Measurements from ENCODE around the gene IGSF9. TPM values are rescaled to one million over a fixed set of nuclear protein-coding genes. Genes with fewer than 3 reads are reported as not detected.
A peak's percentile ranks its signal among the peaks of the same experiment; 100 is the strongest.

IGSF9 gene
- total and polyA plus RNA-seq, 7 experiments from 2014 or later, result 0.12 TPM; not detected in 5

DNA sequence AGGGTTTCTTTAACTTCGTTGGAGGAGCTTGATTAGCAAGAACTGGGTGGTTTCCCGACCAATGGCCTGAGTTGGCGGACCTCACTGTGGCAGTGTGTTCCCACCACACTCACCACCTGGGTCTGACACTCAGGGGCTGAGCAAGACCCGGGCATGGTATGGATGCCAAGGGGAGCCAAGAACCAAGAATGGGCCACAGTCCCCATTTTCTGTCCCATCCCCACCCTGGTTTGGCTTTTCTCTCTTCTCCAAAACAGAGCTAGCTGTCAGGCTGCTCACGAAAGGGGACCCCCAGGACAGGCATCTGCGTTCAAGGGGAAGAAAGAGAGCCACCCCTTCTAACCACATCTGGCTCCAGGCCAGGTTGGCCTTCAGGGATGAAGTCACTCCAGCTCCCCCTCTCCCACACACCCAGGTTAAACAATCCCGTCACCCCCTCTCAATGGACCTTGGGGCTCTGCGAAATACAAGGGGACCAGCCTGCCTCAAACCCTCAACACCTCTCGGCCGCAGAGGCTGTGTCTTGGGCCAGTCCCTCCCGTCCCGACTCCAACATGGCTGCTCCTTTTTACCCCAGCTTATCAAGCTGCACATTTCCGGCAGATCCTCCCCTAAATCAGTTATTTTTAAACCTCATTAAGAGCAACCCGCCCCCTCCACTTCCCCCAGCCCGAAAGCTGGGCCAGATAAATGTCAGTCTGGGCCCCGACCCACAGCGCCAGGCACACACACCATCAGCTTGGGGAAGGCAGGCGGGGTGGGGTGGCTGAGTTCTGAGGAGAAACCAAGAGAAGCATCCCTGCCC lies 23.5 kb downstream of the IGSF9 start:
- ATAC-seq, result no peak
- H3K4me3 Mint-ChIP-seq, result peak overlapping the region; percentile 77 to 99 (median 94)
- H3K4me1 Mint-ChIP-seq, result peaks cover 48 to 81% (median 59%) of the 10 kb centered on the region in 7 donors
- ChIA-PET CTCF (interaction anchor here (1.3 to 6.3 kb wide), 3 partner anchors 15 to 124 kb away, joined by 4 to 34 read pairs (median 5); no protein-coding TSS in a partner anchor), POLR2A (interaction anchor here (0.6 to 4.6 kb wide), 6 partner anchors 12 to 1145 kb away, joined by 3 to 30 read pairs (median 3); no protein-coding TSS in a partner anchor)
- no peaks in the 10 kb centered on the region for H3K9me3 ChIP-seq (ENCODE audit: control insufficient read depth in 2 of 3, low read length in 3 of 3)
- intact Hi-C loops (cut with micrococcal nuclease), result loop anchor here (2.0 to 10.0 kb wide), 9 partner anchors 340 to 1843 kb away; partner anchors contain the start of genes AIM2 (in 1 of the 2), ATF6 (in 1 of the 2), COPA (in 1 of the 2) and DCAF8 (in 1 of the 2)
- H3K27ac Mint-ChIP-seq, result peak overlapping the region; percentile 96 to 100 (median 99)
- H3K27me3 Mint-ChIP-seq, result peaks cover 0 to 10% (median 0%) of the 10 kb centered on the region in 5 donors
- H3K9me3 Mint-ChIP-seq, result peaks cover 0 to 10% (median 0%) of the 10 kb centered on the region in 11 donors
- H3K27me3 ChIP-seq (ENCODE audit: control insufficient read depth in 2 of 2, insufficient read depth in 2 of 2, low read length in 2 of 2), result no peaks in the 10 kb centered on the region
- H3K36me3 ChIP-seq (ENCODE audit: control insufficient read depth in 2 of 3, insufficient read depth in 3 of 3, low read length in 3 of 3), result peaks cover 4 to 48% (median 5%) of the 10 kb centered on the region in 3 experiments
- H3K36me3 Mint-ChIP-seq, result peaks cover 7 to 51% (median 10%) of the 10 kb centered on the region in 5 donors
- peak in 5 of 9 donors; percentile 21 to 38 (median 23) for DNase-seq
- peaks cover 27 to 35% of the 10 kb centered on the region in 2 donors for H3K4me1 ChIP-seq (ENCODE audit: control insufficient read depth in 2 of 2, insufficient read depth in 2 of 2, low read length in 2 of 2)
- peak overlapping the region; percentile 95 for H3K4me3 ChIP-seq (ENCODE audit: low read length)
- peak overlapping the region; percentile 95 for H3K27ac ChIP-seq (ENCODE audit: low read depth, low read length)

DNA sequence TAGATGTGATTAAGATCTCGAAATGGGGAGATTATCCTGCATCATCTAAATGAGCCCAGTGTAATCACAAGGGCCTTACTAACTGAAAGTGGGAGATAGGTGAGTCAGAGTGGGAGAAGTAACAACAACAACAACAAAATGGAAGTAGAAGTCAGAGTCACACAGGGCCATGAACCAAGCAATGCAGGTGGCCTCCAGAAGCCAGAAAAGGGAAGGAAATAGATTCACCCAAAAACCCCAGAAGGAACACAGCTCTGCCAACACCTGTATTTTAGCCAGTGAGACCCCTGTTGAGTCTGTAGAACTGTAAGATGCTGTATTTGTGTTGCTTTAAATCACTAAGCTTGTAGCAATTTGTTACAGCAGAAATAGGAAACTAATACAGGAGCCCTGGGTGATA lies 24.2 kb downstream of the IGSF9 start:
- Mint-ChIP-seq H3K36me3 (peaks cover 7 to 53% (median 10%) of the 10 kb centered on the region in 5 donors), H3K4me3 (peak overlapping the region; percentile 12 to 99 (median 80)), H3K27me3 (peaks cover 0 to 8% (median 0%) of the 10 kb centered on the region in 5 donors), H3K27ac (peak overlapping the region; percentile 96 to 100 (median 99)), H3K4me1 (peaks cover 46 to 74% (median 55%) of the 10 kb centered on the region in 7 donors), H3K9me3 (peaks cover 0 to 10% (median 0%) of the 10 kb centered on the region in 11 donors)
- ChIA-PET POLR2A (interaction anchor here (1.0 to 4.6 kb wide), 3 partner anchors 12 to 102 kb away, joined by 3 to 19 read pairs (median 3); no protein-coding TSS in a partner anchor), CTCF (interaction anchor here (1.3 to 6.3 kb wide), 3 partner anchors 14 to 123 kb away, joined by 4 to 34 read pairs (median 5); no protein-coding TSS in a partner anchor)
- intact Hi-C loops (cut with micrococcal nuclease), result loop anchor here (5.0 to 10.0 kb wide), 8 partner anchors 341 to 1844 kb away; partner anchors contain the start of genes ATF6 (in 1 of the 2), COPA (in 1 of the 2), DCAF8 (in 1 of the 2) and FCGR3A (in 1 of the 2)
- H3K36me3 ChIP-seq (ENCODE audit: control insufficient read depth in 2 of 3, insufficient read depth in 3 of 3, low read length in 3 of 3), result peaks cover 4 to 55% (median 5%) of the 10 kb centered on the region in 3 experiments
- H3K4me3 ChIP-seq (ENCODE audit: low read length), result peak overlapping the region; percentile 95
- H3K27me3 ChIP-seq (ENCODE audit: control insufficient read depth in 2 of 2, insufficient read depth in 2 of 2, low read length in 2 of 2), result no peaks in the 10 kb centered on the region
- DNase-seq (no peak), ATAC-seq (no peak)
- peaks cover 27 to 35% of the 10 kb centered on the region in 2 donors for H3K4me1 ChIP-seq (ENCODE audit: control insufficient read depth in 2 of 2, insufficient read depth in 2 of 2, low read length in 2 of 2)
- H3K27ac ChIP-seq (ENCODE audit: low read depth, low read length), result peak overlapping the region; percentile 95
- no peaks in the 10 kb centered on the region for H3K9me3 ChIP-seq (ENCODE audit: control insufficient read depth in 2 of 3, low read length in 3 of 3)

GRCh38 chr1:159920651-159921050 lies 24.8 kb downstream of the IGSF9 start:
- peaks cover 4 to 59% (median 5%) of the 10 kb centered on the region in 3 experiments for H3K36me3 ChIP-seq (ENCODE audit: control insufficient read depth in 2 of 3, insufficient read depth in 3 of 3, low read length in 3 of 3)
- H3K36me3 Mint-ChIP-seq, result peaks cover 7 to 53% (median 10%) of the 10 kb centered on the region in 5 donors

GRCh38 chr1:159920202-159920601 lies 25.2 kb downstream of the IGSF9 start:
- no peak for ATAC-seq
- H3K36me3 ChIP-seq (ENCODE audit: control insufficient read depth in 2 of 3, insufficient read depth in 3 of 3, low read length in 3 of 3), result peaks cover 4 to 58% (median 5%) of the 10 kb centered on the region in 3 experiments
- POLR2A ChIA-PET, result no interaction called here

More at GRCh38 chr1:159920651-159921050, 24.8 kb downstream of the IGSF9 start:
- peaks cover 43 to 68% (median 55%) of the 10 kb centered on the region in 7 donors for H3K4me1 Mint-ChIP-seq
- Histone ChIP-seq H3K4me3 (ENCODE audit: low read length) (no peak overlapping the region), H3K9me3 (ENCODE audit: control insufficient read depth in 2 of 3, low read length in 3 of 3) (no peaks in the 10 kb centered on the region), H3K27me3 (ENCODE audit: control insufficient read depth in 2 of 2, insufficient read depth in 2 of 2, low read length in 2 of 2) (no peaks in the 10 kb centered on the region), H3K4me1 (ENCODE audit: control insufficient read depth in 2 of 2, insufficient read depth in 2 of 2, low read length in 2 of 2) (peaks cover 21 to 30% of the 10 kb centered on the region in 2 donors), H3K27ac (ENCODE audit: low read depth, low read length) (peak overlapping the region; percentile 95)
- peaks cover 0 to 8% (median 0%) of the 10 kb centered on the region in 5 donors for H3K27me3 Mint-ChIP-seq
- ATAC-seq, result no peak
- peak overlapping the region; percentile 96 to 100 (median 99) for H3K27ac Mint-ChIP-seq
- peak overlapping the region in 9 of 10 donors; percentile 5 to 99 (median 94) for H3K4me3 Mint-ChIP-seq
- ChIA-PET CTCF (no interaction called here), POLR2A (interaction anchor here (1.0 kb wide), 1 partner anchor 67 kb away, joined by 3 read pairs; no protein-coding TSS in a partner anchor)
- peaks cover 0 to 10% (median 0%) of the 10 kb centered on the region in 11 donors for H3K9me3 Mint-ChIP-seq
- no peak for DNase-seq
- intact Hi-C loops (cut with micrococcal nuclease), result loop anchor here (5.0 to 10.0 kb wide), 8 partner anchors 342 to 1844 kb away; partner anchors contain the start of genes ATF6 (in 1 of the 2), COPA (in 1 of the 2), DCAF8 (in 1 of the 2) and FCGR3A (in 1 of the 2)

GRCh38 chr1:159919236-159919865 lies 26.1 kb downstream of the IGSF9 start:
- Mint-ChIP-seq H3K4me3 (no peak overlapping the region), H3K27me3 (peaks cover 0 to 5% (median 0%) of the 10 kb centered on the region in 5 donors)
- peaks cover 21 to 27% of the 10 kb centered on the region in 2 donors for H3K4me1 ChIP-seq (ENCODE audit: control insufficient read depth in 2 of 2, insufficient read depth in 2 of 2, low read length in 2 of 2)

More at GRCh38 chr1:159920202-159920601, 25.2 kb downstream of the IGSF9 start:
- peaks cover 43 to 65% (median 54%) of the 10 kb centered on the region in 7 donors for H3K4me1 Mint-ChIP-seq
- Histone ChIP-seq H3K27ac (ENCODE audit: low read depth, low read length) (peak overlapping the region; percentile 95), H3K4me1 (ENCODE audit: control insufficient read depth in 2 of 2, insufficient read depth in 2 of 2, low read length in 2 of 2) (peaks cover 21 to 27% of the 10 kb centered on the region in 2 donors), H3K27me3 (ENCODE audit: control insufficient read depth in 2 of 2, insufficient read depth in 2 of 2, low read length in 2 of 2) (no peaks in the 10 kb centered on the region), H3K4me3 (ENCODE audit: low read length) (no peak overlapping the region), H3K9me3 (ENCODE audit: control insufficient read depth in 2 of 3, low read length in 3 of 3) (no peaks in the 10 kb centered on the region)
- CTCF ChIA-PET, result no interaction called here
- intact Hi-C loops (cut with micrococcal nuclease), result loop anchor here (5.0 to 10.0 kb wide), 8 partner anchors 342 to 1845 kb away; partner anchors contain the start of genes ATF6 (in 1 of the 2), COPA (in 1 of the 2), DCAF8 (in 1 of the 2) and FCGR3A (in 1 of the 2)
- no peak overlapping the region for H3K4me3 Mint-ChIP-seq
- H3K36me3 Mint-ChIP-seq, result peaks cover 7 to 51% (median 10%) of the 10 kb centered on the region in 5 donors
- H3K9me3 Mint-ChIP-seq, result peaks cover 0 to 10% (median 0%) of the 10 kb centered on the region in 11 donors
- no peak for DNase-seq
- H3K27ac Mint-ChIP-seq, result peak overlapping the region; percentile 42 to 100 (median 98)
- H3K27me3 Mint-ChIP-seq, result peaks cover 0 to 6% (median 0%) of the 10 kb centered on the region in 5 donors

More at GRCh38 chr1:159919236-159919865, 26.1 kb downstream of the IGSF9 start:
- ChIA-PET POLR2A (no interaction called here), CTCF (no interaction called here)
- H3K4me1 Mint-ChIP-seq, result peaks cover 43 to 69% (median 60%) of the 10 kb centered on the region in 7 donors
- Histone ChIP-seq H3K27ac (ENCODE audit: low read depth, low read length) (no peak overlapping the region), H3K9me3 (ENCODE audit: control insufficient read depth in 2 of 3, low read length in 3 of 3) (no peaks in the 10 kb centered on the region), H3K4me3 (ENCODE audit: low read length) (no peak overlapping the region), H3K27me3 (ENCODE audit: control insufficient read depth in 2 of 2, insufficient read depth in 2 of 2, low read length in 2 of 2) (no peaks in the 10 kb centered on the region), H3K36me3 (ENCODE audit: control insufficient read depth in 2 of 3, insufficient read depth in 3 of 3, low read length in 3 of 3) (peaks cover 4 to 50% (median 5%) of the 10 kb centered on the region in 3 experiments)
- DNase-seq (no peak), ATAC-seq (no peak)
- peak overlapping the region in 7 of 9 donors; percentile 10 to 97 (median 59) for H3K27ac Mint-ChIP-seq
- intact Hi-C loops (cut with micrococcal nuclease), result no loop called here
- H3K9me3 Mint-ChIP-seq, result peaks cover 0 to 10% (median 0%) of the 10 kb centered on the region in 11 donors
- peaks cover 7 to 51% (median 10%) of the 10 kb centered on the region in 5 donors for H3K36me3 Mint-ChIP-seq

Measured in naive thymus-derived CD4-positive, alpha-beta T cell (primary cell).